ENCODE data around the gene CLMN. TPM values are rescaled to one million over a fixed set of nuclear protein-coding genes. Genes with fewer than 3 reads are reported as not detected.

Gene CLMN
- total RNA-seq, 4 donors from 2014 or later, result 20.7 to 56.5 (median 29.7) TPM

DNA sequence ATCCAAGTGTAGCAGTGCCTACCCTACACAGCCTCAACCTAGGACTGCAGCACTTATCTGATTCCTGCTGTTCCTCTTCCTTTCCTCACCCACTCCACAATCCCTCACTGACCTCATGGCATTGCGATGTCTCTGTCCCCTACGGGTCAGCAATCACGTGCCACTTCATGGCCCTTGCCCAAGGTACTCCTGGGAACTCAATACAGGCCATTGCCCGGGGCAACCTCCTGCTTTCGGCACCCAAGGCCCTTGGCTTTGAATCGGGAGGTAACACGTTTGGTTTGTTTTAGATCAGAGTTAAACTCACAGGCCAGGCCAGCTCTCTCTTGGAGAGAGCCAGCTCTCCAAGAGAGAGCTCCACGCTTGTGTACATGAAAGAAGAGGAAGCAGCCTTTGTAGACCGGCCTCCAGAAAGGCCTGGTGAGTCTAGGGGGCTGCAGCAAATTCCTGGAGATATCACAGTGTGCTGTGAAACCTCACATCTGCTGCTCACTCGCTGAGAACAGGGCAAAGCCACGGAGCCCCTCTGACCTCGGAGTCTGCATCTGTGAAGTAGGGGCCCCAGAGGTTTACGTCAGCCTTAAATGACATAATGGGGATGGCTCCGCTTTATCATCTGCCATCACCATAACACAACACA lies 12.2 kb downstream of the CLMN start:
- TF ChIP-seq, protein P1, sequence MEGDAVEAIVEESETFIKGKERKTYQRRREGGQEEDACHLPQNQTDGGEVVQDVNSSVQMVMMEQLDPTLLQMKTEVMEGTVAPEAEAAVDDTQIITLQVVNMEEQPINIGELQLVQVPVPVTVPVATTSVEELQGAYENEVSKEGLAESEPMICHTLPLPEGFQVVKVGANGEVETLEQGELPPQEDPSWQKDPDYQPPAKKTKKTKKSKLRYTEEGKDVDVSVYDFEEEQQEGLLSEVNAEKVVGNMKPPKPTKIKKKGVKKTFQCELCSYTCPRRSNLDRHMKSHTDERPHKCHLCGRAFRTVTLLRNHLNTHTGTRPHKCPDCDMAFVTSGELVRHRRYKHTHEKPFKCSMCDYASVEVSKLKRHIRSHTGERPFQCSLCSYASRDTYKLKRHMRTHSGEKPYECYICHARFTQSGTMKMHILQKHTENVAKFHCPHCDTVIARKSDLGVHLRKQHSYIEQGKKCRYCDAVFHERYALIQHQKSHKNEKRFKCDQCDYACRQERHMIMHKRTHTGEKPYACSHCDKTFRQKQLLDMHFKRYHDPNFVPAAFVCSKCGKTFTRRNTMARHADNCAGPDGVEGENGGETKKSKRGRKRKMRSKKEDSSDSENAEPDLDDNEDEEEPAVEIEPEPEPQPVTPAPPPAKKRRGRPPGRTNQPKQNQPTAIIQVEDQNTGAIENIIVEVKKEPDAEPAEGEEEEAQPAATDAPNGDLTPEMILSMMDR (IDR thresholded peaks at IDR 0.05; ENCODE audit: low read depth), result no peak

DNA sequence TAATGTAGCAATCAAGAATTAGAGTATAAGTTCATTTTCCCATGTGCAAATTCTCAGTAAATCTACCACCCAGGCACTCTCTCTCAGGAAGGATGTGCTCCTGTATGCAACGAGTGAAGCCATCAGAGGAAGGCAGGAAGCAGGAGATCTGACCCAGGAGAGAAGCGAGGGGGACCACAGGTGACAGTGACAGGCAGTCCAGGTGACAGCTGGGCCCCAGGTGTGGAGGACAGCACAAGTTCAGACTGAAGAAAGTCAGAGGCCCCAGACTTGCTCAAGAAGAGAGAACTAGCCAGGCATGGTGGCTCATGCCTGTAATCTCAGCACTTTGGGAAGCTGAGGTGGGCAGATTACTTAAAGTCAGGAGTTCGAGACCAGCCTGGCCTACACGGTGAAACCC lies 13.8 kb downstream of the CLMN start:
- TF ChIP-seq, protein P1 (IDR thresholded peaks at IDR 0.05; ENCODE audit: low read depth), result no peak

DNA sequence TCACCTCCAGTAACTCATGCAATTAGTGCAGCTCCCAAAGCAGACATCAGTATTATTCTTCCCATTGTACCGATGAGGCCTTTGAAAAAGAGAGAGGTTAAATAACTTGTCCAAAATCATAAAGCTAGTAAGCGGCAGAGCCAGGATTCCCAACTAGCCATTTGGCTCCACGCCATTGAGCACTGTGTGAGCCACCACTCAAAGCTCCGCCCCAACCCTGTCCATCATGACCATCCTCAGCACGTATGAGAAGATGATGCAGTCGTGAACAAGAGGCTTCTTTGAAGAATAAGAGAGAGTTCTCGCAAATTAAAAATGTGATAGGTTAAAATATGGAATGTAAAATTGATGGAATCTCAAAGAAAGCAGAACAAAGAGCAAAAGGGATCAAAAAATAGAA lies 14.6 kb downstream of the CLMN start:
- TF ChIP-seq, protein P1 (IDR thresholded peaks at IDR 0.05; ENCODE audit: low read depth), result no peak

DNA sequence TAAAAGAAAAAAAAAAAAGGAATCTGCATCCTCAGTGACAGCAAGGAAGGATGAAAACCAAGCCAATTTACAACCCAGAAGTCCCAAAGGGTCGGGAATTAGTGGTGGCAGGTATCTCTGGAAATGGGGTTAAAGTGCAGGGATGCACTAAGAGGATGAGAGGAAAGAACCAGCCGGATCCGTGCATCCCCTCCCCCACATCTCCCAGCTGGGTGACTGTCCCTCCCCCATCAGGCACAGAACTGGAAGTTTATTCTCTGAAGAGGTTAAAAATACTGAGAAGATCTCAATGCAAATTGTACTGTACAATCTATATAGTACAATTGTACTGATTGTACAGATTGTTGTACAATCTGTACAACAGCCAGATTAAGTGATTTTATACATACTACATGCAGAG lies 15.4 kb downstream of the CLMN start:
- TF ChIP-seq, protein P1 (IDR thresholded peaks at IDR 0.05; ENCODE audit: low read depth), result no peak

DNA sequence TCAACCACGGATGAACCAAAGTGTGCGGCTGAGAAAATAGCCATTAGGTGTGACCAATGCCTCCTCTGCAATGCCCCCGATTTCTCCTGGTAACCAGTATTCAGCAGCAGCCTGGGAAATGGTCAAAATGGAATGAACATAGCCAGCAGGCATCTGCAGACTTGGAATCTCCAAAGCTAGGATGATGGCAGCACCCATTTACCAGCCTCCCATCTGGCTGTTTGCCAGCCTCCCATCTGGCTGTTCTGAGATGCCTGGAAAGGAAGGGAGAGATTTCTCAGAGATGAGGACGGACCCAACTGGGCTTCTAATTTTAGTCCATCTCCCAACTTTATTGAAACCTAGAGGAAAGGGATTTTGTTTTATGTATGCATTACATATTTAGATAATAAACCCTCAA lies 16.2 kb downstream of the CLMN start:
- TF ChIP-seq, protein P1 (IDR thresholded peaks at IDR 0.05; ENCODE audit: low read depth), result no peak

DNA sequence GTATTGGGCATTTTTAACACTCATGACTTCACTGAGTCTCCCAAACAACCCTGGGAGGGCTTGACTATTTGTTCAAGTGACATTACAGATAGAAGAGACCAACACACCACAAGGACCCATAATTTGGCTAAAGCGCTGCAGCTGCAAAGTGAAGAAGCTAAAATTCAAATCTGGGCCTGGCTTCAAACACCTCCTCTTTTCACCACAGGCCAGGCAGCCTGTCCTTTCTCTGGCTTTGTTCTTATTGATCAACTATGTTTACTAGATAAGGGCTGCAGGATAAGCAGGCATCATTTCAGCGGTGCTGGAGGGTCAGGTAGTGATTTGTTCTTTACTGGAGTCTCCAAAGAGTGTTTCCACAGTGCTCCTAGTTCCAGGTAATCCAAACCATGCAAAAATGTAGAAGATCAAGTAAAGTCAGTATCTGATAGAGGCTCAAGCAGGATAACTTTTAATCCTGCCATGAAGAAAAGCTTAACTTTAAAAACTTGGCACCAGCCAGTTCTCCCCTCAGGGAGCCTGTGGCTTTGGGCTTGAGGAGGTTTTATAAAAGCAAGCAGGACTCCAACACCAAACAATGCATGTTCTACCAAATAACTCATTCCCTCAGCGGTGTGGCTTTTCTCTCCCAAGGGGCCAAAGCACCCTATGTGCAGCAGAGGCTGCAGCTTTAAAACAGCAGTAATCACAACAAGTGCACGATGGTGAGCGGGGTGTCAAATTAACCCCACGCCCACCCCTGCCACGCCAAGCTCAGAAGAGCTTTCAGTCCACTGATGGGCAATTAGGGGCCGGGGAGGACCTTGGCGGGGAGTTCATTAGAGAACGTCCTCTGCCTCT lies 16.8 kb downstream of the CLMN start:
- TF ChIP-seq, protein P1 (IDR thresholded peaks at IDR 0.05; ENCODE audit: low read depth), result no peak

DNA sequence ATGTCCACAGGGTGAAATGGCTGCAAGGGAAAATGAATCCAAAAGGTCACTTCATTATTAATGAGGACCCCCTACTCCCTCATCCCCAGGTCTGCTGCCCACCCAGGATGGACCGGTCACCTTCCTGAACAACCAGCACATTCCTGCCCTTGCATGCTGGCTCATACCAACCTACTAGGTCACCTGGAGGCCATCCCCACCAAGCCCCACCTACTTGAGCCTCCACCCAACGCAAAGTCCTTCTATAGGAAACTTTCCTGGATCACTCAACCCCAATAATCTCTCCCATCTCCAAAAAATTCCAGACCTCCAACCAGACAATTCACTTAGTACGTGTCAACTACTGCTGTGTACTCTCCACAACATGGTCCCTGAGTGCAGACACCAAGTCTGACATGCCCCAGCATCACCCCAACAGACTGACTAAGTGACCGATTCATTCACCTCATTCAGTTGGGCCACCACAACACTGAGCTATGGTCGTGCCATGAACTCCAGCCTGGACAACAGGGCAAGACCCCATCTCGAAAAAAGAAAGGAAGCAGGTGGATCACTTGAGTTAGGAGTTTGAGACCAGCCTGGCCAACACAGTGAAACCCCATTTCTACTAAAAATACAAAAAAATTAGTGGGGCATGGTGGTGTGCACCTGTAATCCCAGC lies 18.1 kb downstream of the CLMN start:
- TF ChIP-seq, protein P1 (IDR thresholded peaks at IDR 0.05; ENCODE audit: low read depth), result no peak
